Body of pancreas (tissue), 4 donors: ENCODE data around the gene MGAT5. TPM values are rescaled to one million over a fixed set of nuclear protein-coding genes. Genes with fewer than 3 reads are reported as not detected.
A peak's percentile ranks its signal among the peaks of the same experiment; 100 is the strongest.

ENCODE experiments used
- ATAC-seq: fragments of 150-250 bp; one replicate; pipeline ENCODE4 v1.9.1; 2016
- DNase-seq, 4 donors: peaks; one replicate each; pipeline ENCODE4 v3.0.0-alpha.2; 2019
- H3K27ac ChIP-seq, 4 donors: fragments of 200-600 bp; sonication (generic); 1 replicate in 3 of 4; 2 replicates in 1 of 4; pipeline versions ENCODE4 v1.5.1 to v1.6.1; 2016 to 2019; ENCODE audit warnings: mild to moderate bottlenecking in 1 of 4, mixed read lengths in 1 of 4, moderate library complexity in 1 of 4
- H3K27me3 ChIP-seq, 2 donors: fragments of 200-600 bp; sonication (generic); one replicate each; pipeline ENCODE4 v1.6.0; 2016; ENCODE audit warnings: mild to moderate bottlenecking in 1 of 2
- H3K36me3 ChIP-seq, 2 donors: fragments of 200-600 bp; sonication (generic); replicated peaks in 1 of 2; 2 replicates each; pipeline ENCODE4 v1.5.1; 2016; ENCODE audit warnings: low read depth in 2 of 2; ENCODE audit not compliant: insufficient read depth in 1 of 2
- H3K4me1 ChIP-seq: fragments of 200-600 bp; sonication (generic); one replicate; pipeline ENCODE4 v1.6.0; 2016
- H3K4me3 ChIP-seq, 2 donors: fragments of 200-600 bp; sonication (generic); 1 replicate in 1 of 2; 2 replicates in 1 of 2; pipeline ENCODE4 v1.5.1; 2016 to 2019
- H3K9me3 ChIP-seq, 3 donors: fragments of 200-600 bp; sonication (generic); 1 replicate in 2 of 3; 2 replicates in 1 of 3; pipeline ENCODE4 v1.5.1; 2016
- POLR2A ChIP-seq, 3 donors: fragments of 450-650 bp; IDR thresholded peaks; one replicate each; pipeline ENCODE4 v1.6.1; 2016; ENCODE audit warnings: antibody characterized with exemption in 3 of 3, mild to moderate bottlenecking in 2 of 3
- WGBS, 2 donors: methylation state at CpG; one replicate each; pipeline ENCODE4 v1.1.5; 2017; 5-methylcytosine and 5-hydroxymethylcytosine counted together
- intact Hi-C: fragments of 100-400 bp; cut with DNase I; formaldehyde crosslinking; loops from one replicate; pipeline ENCODE4 v1.15.1; 2023
- total RNA-seq, 2 donors: library from RNA; depleted of rRNA; stranded (reverse); fragments of >200 nt; gene quantifications; one replicate each; pipeline ENCODE4 v1.1.0, GENCODE V29; 2016
- TF ChIP-seq, protein P1 (sequence below), 7 experiments: fragments of 450-650 bp in 4 of 7; fragments of 200-600 bp in 3 of 7; sonication (generic) in 3 of 7; IDR thresholded peaks; one replicate each; pipeline ENCODE4 v1.5.1; 2016 to 2019; ENCODE audit warnings: antibody characterized with exemption in 7 of 7

MGAT5 gene
- total RNA-seq, 2 donors from 2014 or later = 15.8 to 16.3 TPM

DNA sequence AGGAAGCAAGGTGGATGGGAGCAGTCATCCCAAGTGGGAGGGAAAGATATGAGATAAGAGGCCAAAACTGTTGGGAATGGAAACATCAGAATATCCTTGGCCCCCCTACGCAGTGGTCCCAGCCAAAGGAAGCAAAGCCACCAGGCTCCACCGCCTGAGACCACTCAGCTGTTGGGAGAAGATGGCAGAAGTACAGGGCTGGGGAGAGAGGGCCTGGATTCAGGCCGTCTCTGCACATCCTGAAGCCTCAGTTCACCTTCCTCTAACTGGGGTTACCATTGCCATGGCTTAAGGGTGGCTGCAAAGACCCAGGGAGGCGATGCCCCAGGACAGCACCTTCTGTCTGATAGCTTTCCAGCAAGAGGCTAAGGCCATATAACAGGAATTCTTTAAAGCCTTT, 193.8 kb downstream of the MGAT5 start:
- no peak overlapping the region for H3K4me3 ChIP-seq
- no peaks in the 10 kb centered on the region for H3K9me3 ChIP-seq
- H3K36me3 ChIP-seq = no peaks in the 10 kb centered on the region
- peak overlapping the region in 3 of 4 donors; percentile 14 to 72 (median 27) for H3K27ac ChIP-seq
- intact Hi-C loops = loop anchor here (10.0 kb wide), 1 partner anchor 53 kb away; no protein-coding TSS in a partner anchor
- DNase-seq (no peak), ATAC-seq (no peak)
- H3K4me1 ChIP-seq = peaks cover 60% of the 10 kb centered on the region
- H3K27me3 ChIP-seq = no peaks in the 10 kb centered on the region
- WGBS, 2 donors = 93 to 96% methylated on average over 4 of the region's 4 CpGs
- TF ChIP-seq, protein P1, sequence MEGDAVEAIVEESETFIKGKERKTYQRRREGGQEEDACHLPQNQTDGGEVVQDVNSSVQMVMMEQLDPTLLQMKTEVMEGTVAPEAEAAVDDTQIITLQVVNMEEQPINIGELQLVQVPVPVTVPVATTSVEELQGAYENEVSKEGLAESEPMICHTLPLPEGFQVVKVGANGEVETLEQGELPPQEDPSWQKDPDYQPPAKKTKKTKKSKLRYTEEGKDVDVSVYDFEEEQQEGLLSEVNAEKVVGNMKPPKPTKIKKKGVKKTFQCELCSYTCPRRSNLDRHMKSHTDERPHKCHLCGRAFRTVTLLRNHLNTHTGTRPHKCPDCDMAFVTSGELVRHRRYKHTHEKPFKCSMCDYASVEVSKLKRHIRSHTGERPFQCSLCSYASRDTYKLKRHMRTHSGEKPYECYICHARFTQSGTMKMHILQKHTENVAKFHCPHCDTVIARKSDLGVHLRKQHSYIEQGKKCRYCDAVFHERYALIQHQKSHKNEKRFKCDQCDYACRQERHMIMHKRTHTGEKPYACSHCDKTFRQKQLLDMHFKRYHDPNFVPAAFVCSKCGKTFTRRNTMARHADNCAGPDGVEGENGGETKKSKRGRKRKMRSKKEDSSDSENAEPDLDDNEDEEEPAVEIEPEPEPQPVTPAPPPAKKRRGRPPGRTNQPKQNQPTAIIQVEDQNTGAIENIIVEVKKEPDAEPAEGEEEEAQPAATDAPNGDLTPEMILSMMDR (IDR thresholded peaks at IDR 0.05) = no peak
- no peak for TF ChIP-seq POLR2A (IDR thresholded peaks at IDR 0.05)

DNA sequence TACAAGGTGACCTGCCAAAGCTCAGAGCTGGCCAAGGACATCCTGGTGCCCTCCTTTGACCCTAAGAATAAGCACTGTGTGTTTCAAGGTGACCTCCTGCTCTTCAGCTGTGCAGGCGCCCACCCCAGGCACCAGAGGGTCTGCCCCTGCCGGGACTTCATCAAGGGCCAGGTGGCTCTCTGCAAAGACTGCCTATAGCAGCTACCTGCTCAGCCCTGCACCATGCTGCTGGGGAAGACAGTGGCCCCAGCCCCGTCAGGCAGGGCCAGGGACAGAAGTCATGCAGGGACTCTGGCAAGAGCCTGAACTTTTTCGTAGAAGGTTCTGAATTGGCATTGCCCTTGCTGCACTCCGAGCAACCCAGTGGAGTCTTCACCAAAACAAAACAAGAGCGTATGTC, 194.8 kb downstream of the MGAT5 start:
- H3K36me3 ChIP-seq = no peaks in the 10 kb centered on the region
- DNase-seq = no peak
- intact Hi-C loops = loop anchor here (10.0 kb wide), 1 partner anchor 54 kb away; no protein-coding TSS in a partner anchor
- no peaks in the 10 kb centered on the region for H3K9me3 ChIP-seq
- peak overlapping the region; percentile 23 to 72 (median 66) for H3K27ac ChIP-seq
- peaks cover 60% of the 10 kb centered on the region for H3K4me1 ChIP-seq
- no peak for TF ChIP-seq POLR2A (IDR thresholded peaks at IDR 0.05)
- TF ChIP-seq, protein P1 (IDR thresholded peaks at IDR 0.05) = no peak
- no peaks in the 10 kb centered on the region for H3K27me3 ChIP-seq
- 71 to 73% methylated on average over 4 to 6 of the region's 6 CpGs for WGBS, 2 donors
- H3K4me3 ChIP-seq = no peak overlapping the region
- no peak for ATAC-seq

DNA sequence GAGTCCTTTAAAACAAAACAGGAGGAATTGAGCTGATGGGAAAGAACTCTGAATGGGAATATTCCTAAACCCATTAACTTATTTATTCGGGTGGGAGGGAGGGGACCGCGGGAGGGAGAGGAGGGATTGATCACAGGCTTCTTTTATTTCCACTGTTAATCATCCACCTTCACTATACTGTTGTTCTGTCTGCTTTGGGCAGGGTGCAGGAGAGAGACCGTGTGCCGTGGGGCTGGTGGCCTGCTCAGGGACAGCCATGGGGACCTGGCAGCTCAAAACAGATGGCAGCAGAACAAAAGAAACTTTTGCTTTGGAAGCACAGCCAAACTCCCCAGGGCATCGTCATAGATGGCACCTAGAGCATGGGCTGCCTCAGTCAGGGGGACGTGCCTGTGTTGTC, 195.3 kb downstream of the MGAT5 start:
- no peak overlapping the region for H3K4me3 ChIP-seq
- TF ChIP-seq, protein P1 (IDR thresholded peaks at IDR 0.05) = no peak
- intact Hi-C loops = loop anchor here (10.0 kb wide), 1 partner anchor 54 kb away; no protein-coding TSS in a partner anchor
- no peaks in the 10 kb centered on the region for H3K27me3 ChIP-seq
- H3K36me3 ChIP-seq = no peaks in the 10 kb centered on the region
- DNase-seq (peak in 2 of 4 donors; percentile 41 to 43), ATAC-seq (peak; percentile 61)
- H3K4me1 ChIP-seq = peaks cover 60% of the 10 kb centered on the region
- peak overlapping the region; percentile 23 to 72 (median 66) for H3K27ac ChIP-seq
- H3K9me3 ChIP-seq = no peaks in the 10 kb centered on the region
- WGBS, 2 donors = 28 to 33% methylated on average over 7 of the region's 7 CpGs

GRCh38 chr2:134449751-134450513, 196.1 kb downstream of the MGAT5 start:
- no peaks in the 10 kb centered on the region for H3K9me3 ChIP-seq
- TF ChIP-seq, protein P1 (IDR thresholded peaks at IDR 0.05) = no peak
- no peak for TF ChIP-seq POLR2A (IDR thresholded peaks at IDR 0.05)
- H3K27ac ChIP-seq = peak overlapping the region; percentile 17 to 72 (median 66)
- H3K4me3 ChIP-seq = no peak overlapping the region
- peaks cover 60% of the 10 kb centered on the region for H3K4me1 ChIP-seq
- DNase-seq (peak in 1 of 4 donors; percentile 2), ATAC-seq (no peak)
- 87 to 91% methylated on average over 14 to 15 of the region's 15 CpGs for WGBS, 2 donors
- H3K27me3 ChIP-seq = no peaks in the 10 kb centered on the region
- intact Hi-C loops = loop anchor here (10.0 kb wide), 2 partner anchors 55 to 455 kb away; no protein-coding TSS in a partner anchor
- no peaks in the 10 kb centered on the region for H3K36me3 ChIP-seq
